ENCODE measurements around the gene CDH3. TPM values are rescaled to one million over a fixed set of nuclear protein-coding genes. Genes with fewer than 3 reads are reported as not detected.

The CDH3 gene
- total RNA-seq, 1 experiment from 2014 or later = not detected

DNA sequence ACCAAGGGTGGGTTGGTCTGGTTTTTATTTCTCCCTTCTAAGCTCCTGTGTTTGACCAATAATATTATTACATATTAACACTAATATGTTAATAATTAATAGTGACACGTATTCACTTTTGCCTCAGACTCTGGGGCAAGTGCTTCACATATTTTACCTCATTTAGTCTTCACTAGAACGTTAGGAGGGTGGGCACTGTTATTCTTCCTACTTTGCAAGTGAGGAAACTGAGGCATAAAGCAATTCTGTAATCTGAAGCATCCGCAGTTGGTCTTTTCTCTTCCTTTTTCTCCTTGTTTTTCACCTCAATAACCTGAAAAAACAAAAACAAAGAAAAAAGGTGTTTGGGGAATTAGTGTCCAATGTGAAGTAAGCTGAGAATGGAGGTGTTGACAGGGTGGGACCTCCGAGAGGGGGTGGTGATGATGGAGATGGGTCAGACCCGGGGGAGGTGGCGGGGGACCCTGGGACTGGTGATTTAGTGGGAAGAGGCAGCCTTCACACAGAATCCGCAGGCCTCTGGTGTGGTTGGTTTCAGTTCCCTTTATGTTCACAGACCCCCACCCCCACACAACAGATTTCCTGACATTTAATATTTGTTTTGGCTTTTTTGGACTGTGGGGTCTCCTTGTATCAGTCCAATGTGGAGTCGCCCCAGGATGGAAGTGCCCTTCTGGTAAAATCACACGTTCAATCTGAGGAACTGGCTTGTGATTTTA, 95.7 kb downstream of the CDH3 start:
- Histone ChIP-seq H3K4me3 (ENCODE audit: low read depth, low read length, poor library complexity, severe bottlenecking) (no peak overlapping the region), H3K27ac (ENCODE audit: low read depth, low read length, poor library complexity, severe bottlenecking) (no peak overlapping the region), H3K36me3 (ENCODE audit: insufficient read depth, low read length, poor library complexity, severe bottlenecking) (no peaks in the 10 kb centered on the region), H3K9me3 (ENCODE audit: low read depth, low read length, poor library complexity, severe bottlenecking) (no peaks in the 10 kb centered on the region), H3K27me3 (replicated peaks; ENCODE audit: insufficient read depth, low read depth, low read length, poor library complexity) (peaks cover 26% of the 10 kb centered on the region), H3K4me1 (ENCODE audit: insufficient read depth, low read length, poor library complexity, severe bottlenecking) (peaks cover 7% of the 10 kb centered on the region)
- intact Hi-C loops (cut with micrococcal nuclease; ENCODE audit: unreplicated experiment) = no loop called here
- ChIA-PET CTCF (no interaction called here), POLR2A (ENCODE audit: low non-redundant PET) (no interaction called here)
- no peak for DNase-seq (ENCODE audit: low spot score)
- TF ChIP-seq EZH2 (IDR thresholded peaks at IDR 0.05; ENCODE audit: borderline replicate concordance, low read depth, low read length, poor library complexity, severe bottlenecking) (no peak), CTCF (conservative IDR thresholded peaks at IDR 0.05; ENCODE audit: low read depth, low read length) (no peak)
- no TSS peak for BruUV-seq (replicated peaks)

DNA sequence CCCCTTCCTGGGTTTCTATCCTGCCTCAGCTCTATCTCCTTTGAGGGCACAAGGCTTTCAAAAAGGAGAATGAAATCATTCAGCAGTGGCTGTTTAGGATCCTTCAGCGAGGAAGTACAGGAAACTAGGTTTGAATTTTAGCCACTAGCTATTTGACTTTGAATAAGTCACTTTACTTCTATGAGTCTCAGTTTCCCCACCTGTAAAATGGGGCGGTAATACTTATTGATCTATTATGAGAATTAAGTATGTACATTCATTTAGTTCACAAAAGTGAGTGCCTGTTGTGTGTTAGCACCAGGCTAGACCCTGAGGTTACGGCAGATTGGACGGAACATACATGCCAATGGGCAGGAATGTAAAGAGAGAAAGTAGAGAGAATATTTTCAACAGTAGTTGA, 98.6 kb downstream of the CDH3 start:
- ChIA-PET POLR2A (ENCODE audit: low non-redundant PET) (no interaction called here), CTCF (no interaction called here)
- TF ChIP-seq CTCF (conservative IDR thresholded peaks at IDR 0.05; ENCODE audit: low read depth, low read length) = no peak
- BruUV-seq (replicated peaks) = no TSS peak
- DNase-seq (ENCODE audit: low spot score) = no peak
- intact Hi-C loops (cut with micrococcal nuclease; ENCODE audit: unreplicated experiment) = no loop called here
- H3K27ac ChIP-seq (ENCODE audit: low read depth, low read length, poor library complexity, severe bottlenecking) = no peak overlapping the region
- no peaks in the 10 kb centered on the region for H3K27me3 ChIP-seq (replicated peaks; ENCODE audit: insufficient read depth, low read depth, low read length, poor library complexity)
- H3K36me3 ChIP-seq (ENCODE audit: insufficient read depth, low read length, poor library complexity, severe bottlenecking) = no peaks in the 10 kb centered on the region
- no peaks in the 10 kb centered on the region for H3K4me1 ChIP-seq (ENCODE audit: insufficient read depth, low read length, poor library complexity, severe bottlenecking)
- H3K9me3 ChIP-seq (ENCODE audit: low read depth, low read length, poor library complexity, severe bottlenecking) = no peaks in the 10 kb centered on the region
- no peak overlapping the region for H3K4me3 ChIP-seq (ENCODE audit: low read depth, low read length, poor library complexity, severe bottlenecking)

DNA sequence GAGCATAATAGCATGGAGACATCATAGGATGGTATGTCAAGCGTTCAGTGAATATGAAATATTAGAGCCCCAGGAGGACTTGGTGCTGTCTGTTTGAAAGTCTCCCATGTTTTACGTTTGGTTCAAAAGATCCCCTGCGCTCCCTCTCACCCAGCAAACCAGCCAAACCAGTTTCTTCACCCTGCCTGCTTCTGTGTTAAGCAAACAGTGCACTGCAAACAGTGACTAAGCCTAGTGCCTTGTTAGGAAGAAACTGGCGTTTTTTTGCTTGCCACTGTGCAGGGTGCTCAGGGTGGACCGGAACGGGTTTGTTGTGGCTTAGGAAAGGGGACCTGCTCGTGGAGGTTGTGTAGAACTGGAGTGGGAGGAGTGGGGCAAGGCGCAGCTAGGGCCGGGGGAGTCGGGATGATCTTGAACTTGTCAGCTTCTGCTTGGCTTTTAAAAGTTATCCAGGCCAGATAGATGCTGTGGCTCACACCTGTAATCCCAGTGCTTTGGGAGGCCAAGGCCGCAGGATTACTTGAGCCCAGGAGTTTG, 99.7 kb downstream of the CDH3 start:
- TF ChIP-seq CTCF (conservative IDR thresholded peaks at IDR 0.05; ENCODE audit: low read depth, low read length) (no peak), EZH2 (IDR thresholded peaks at IDR 0.05; ENCODE audit: borderline replicate concordance, low read depth, low read length, poor library complexity, severe bottlenecking) (no peak)
- DNase-seq (ENCODE audit: low spot score) = no peak
- Histone ChIP-seq H3K9me3 (ENCODE audit: low read depth, low read length, poor library complexity, severe bottlenecking) (no peaks in the 10 kb centered on the region), H3K4me1 (ENCODE audit: insufficient read depth, low read length, poor library complexity, severe bottlenecking) (no peaks in the 10 kb centered on the region), H3K27me3 (replicated peaks; ENCODE audit: insufficient read depth, low read depth, low read length, poor library complexity) (no peaks in the 10 kb centered on the region), H3K27ac (ENCODE audit: low read depth, low read length, poor library complexity, severe bottlenecking) (no peak overlapping the region), H3K4me3 (ENCODE audit: low read depth, low read length, poor library complexity, severe bottlenecking) (no peak overlapping the region), H3K36me3 (ENCODE audit: insufficient read depth, low read length, poor library complexity, severe bottlenecking) (no peaks in the 10 kb centered on the region)
- ChIA-PET CTCF (no interaction called here), POLR2A (ENCODE audit: low non-redundant PET) (no interaction called here)
- intact Hi-C loops (cut with micrococcal nuclease; ENCODE audit: unreplicated experiment) = no loop called here
- no TSS peak for BruUV-seq (replicated peaks)
